K562 (cell line): ENCODE measurements around the gene UPF1. TPM values are rescaled to one million over a fixed set of nuclear protein-coding genes. Genes with fewer than 3 reads are reported as not detected.

Experiments
- ARHGAP35 ChIP-seq: fragments of 450-650 bp; IDR thresholded peaks from 2 replicates; pipeline ENCODE4 v1.6.1; 2018; ENCODE audit not compliant: partially characterized antibody
- ERF ChIP-seq: fragments of 450-650 bp; formaldehyde crosslinking; IDR thresholded peaks from 2 replicates; pipeline ENCODE4 v1.4.0; 2020; ENCODE audit warnings: mild to moderate bottlenecking, mixed read lengths
- FOXM1 ChIP-seq, 2 experiments: fragments of 450-650 bp in 1 of 2; sonication (generic) in 1 of 2; formaldehyde crosslinking in 1 of 2; IDR thresholded peaks; 2 replicates each; pipeline versions ENCODE4 v1.6.1 to v1.9.0; 2017 to 2022; ENCODE audit warnings: low read depth in 2 of 2, mild to moderate bottlenecking in 2 of 2, missing genetic modification reagents in 1 of 2, moderate library complexity in 1 of 2
- GTF2E2 ChIP-seq: fragments of 200-800 bp; sonication (Bioruptor generic); IDR thresholded peaks from 2 replicates; pipeline ENCODE4 v1.6.1; 2016; ENCODE audit warnings: missing genetic modification characterization, missing compliant biosample characterization
- HMGN3 ChIP-seq: IDR thresholded peaks from 2 replicates; pipeline ENCODE4 v1.6.1; 2011; ENCODE audit warnings: borderline replicate concordance, low read depth, mild to moderate bottlenecking, mixed read lengths, low read length; ENCODE audit not compliant: insufficient read length; ENCODE audit errors: extremely low read depth
- HNRNPL ChIP-seq: fragments of 200-400 bp; formaldehyde crosslinking; IDR thresholded peaks from 2 replicates; pipeline ENCODE4 v1.6.1; 2017; ENCODE audit warnings: low read depth, mild to moderate bottlenecking, low read length
- HNRNPUL1 ChIP-seq: fragments of 200-400 bp; formaldehyde crosslinking; IDR thresholded peaks from 2 replicates; pipeline ENCODE4 v1.6.1; 2017; ENCODE audit warnings: low read length
- HSF4 ChIP-seq: fragments of 250-450 bp; sonication (Bioruptor Pico); IDR thresholded peaks from 2 replicates; pipeline ENCODE4 v2.1.2; 2022; ENCODE audit warnings: mild to moderate bottlenecking, moderate library complexity, borderline replicate concordance
- MCM3 ChIP-seq: fragments of 450-650 bp; IDR thresholded peaks from 2 replicates; pipeline ENCODE4 v1.6.1; 2016
- MIER1 ChIP-seq: fragments of 450-650 bp; IDR thresholded peaks from 2 replicates; pipeline ENCODE4 v1.6.1; 2016; ENCODE audit warnings: antibody characterized with exemption, mild to moderate bottlenecking, low read depth
- MTA2 ChIP-seq: fragments of 450-650 bp; IDR thresholded peaks from 2 replicates; pipeline ENCODE4 v1.6.1; 2016; ENCODE audit warnings: low read depth
- SIN3A ChIP-seq, 2 experiments: fragments of 150-350 bp in 1 of 2; IDR thresholded peaks; 2 replicates each; pipeline ENCODE4 v1.6.1; 2011 to 2016; ENCODE audit warnings: borderline replicate concordance in 2 of 2, low read depth in 2 of 2, low read length in 2 of 2, mild to moderate bottlenecking in 2 of 2, moderate library complexity in 2 of 2; ENCODE audit not compliant: control insufficient read depth in 1 of 2
- SMARCA5 ChIP-seq: fragments of 450-650 bp; IDR thresholded peaks from 2 replicates; pipeline ENCODE4 v1.6.1; 2016
- TARDBP ChIP-seq: fragments of 450-650 bp; IDR thresholded peaks from 2 replicates; pipeline ENCODE4 v1.6.1; 2016
- TRIM28 ChIP-seq: fragments of 450-650 bp; IDR thresholded peaks from 2 replicates; pipeline ENCODE4 v1.6.1; 2017
- WHSC1 ChIP-seq: IDR thresholded peaks from one replicate; pipeline ENCODE4 v1.6.1; 2012; ENCODE audit warnings: low read length, control low read depth, inconsistent platforms
- ZBTB1 ChIP-seq: sonication (generic); formaldehyde crosslinking; IDR thresholded peaks from 2 replicates; pipeline ENCODE4 v1.8.1; 2023; ENCODE audit warnings: missing genetic modification reagents, low read depth, mild to moderate bottlenecking, borderline replicate concordance
- ZBTB7A ChIP-seq: IDR thresholded peaks from 2 replicates; pipeline ENCODE4 v1.6.1; 2011; ENCODE audit warnings: low read depth, mild to moderate bottlenecking, low read length, moderate library complexity, borderline replicate concordance; ENCODE audit not compliant: control insufficient read depth
- ZFPM2 ChIP-seq: fragments of 250-450 bp; sonication (Bioruptor Pico); IDR thresholded peaks from 2 replicates; pipeline ENCODE4 v1.5.1; 2022; ENCODE audit warnings: mild to moderate bottlenecking
- ZKSCAN8 ChIP-seq: fragments of 200-800 bp; sonication (Bioruptor generic); IDR thresholded peaks from 2 replicates; pipeline ENCODE4 v1.6.1; 2016; ENCODE audit warnings: missing genetic modification characterization, missing compliant biosample characterization
- ZNF12 ChIP-seq: sonication (generic); formaldehyde crosslinking; IDR thresholded peaks from 2 replicates; pipeline ENCODE4 v1.4.0; 2020; ENCODE audit warnings: mild to moderate bottlenecking, missing genetic modification reagents
- ZNF253 ChIP-seq: fragments of 250-450 bp; sonication (Bioruptor Pico); conservative IDR thresholded peaks from 2 replicates; pipeline ENCODE4 v1.6.1; 2021; ENCODE audit warnings: mild to moderate bottlenecking
- ZNF311 ChIP-seq: fragments of 250-450 bp; sonication (Bioruptor Pico); IDR thresholded peaks from 2 replicates; pipeline ENCODE4 v1.4.0; 2020; ENCODE audit warnings: mild to moderate bottlenecking, moderate library complexity
- ZNF444 ChIP-seq: fragments of 250-450 bp; sonication (Bioruptor Pico); IDR thresholded peaks from 2 replicates; pipeline ENCODE4 v1.4.0; 2020; ENCODE audit warnings: mild to moderate bottlenecking, moderate library complexity
- ZNF785 ChIP-seq: fragments of 250-450 bp; sonication (Bioruptor Pico); IDR thresholded peaks from 2 replicates; pipeline ENCODE4 v1.4.0; 2020; ENCODE audit warnings: mild to moderate bottlenecking
- ZNF830 ChIP-seq: fragments of 250-450 bp; sonication (Bioruptor Pico); IDR thresholded peaks from 2 replicates; pipeline ENCODE4 v1.5.0; 2021; ENCODE audit warnings: mild to moderate bottlenecking
- polyA plus RNA-seq, 8 experiments: library from polyadenylated mRNA; depleted of rRNA in 4 of 8; stranded (reverse) in 5 of 8; unstranded in 3 of 8; fragments of >200 nt; fragmentation: Nextera tagmentation in 2 of 8; fragmentation: Illumina TruSeq in 1 of 8; extraction: Ambion mirVana in 2 of 8; extraction: Trizol in 1 of 8; gene quantifications; 2 replicates each; pipeline versions ENCODE4 v1.2.1 to v1.2.3, GENCODE V29; 2011 to 2014; ENCODE audit warnings: inconsistent platforms in 1 of 8, missing spikeins in 1 of 8
- total RNA-seq, 7 experiments: library from RNA; depleted of rRNA in 6 of 7; stranded (reverse); fragments of >200 nt in 6 of 7; fragmentation: Illumina TruSeq in 2 of 7; extraction: Trizol in 2 of 7; gene quantifications; 2 replicates each; pipeline versions ENCODE4 v1.2.1 to v1.2.3, GENCODE V29; 2011 to 2021; ENCODE audit warnings: low replicate concordance in 1 of 7
- TF ChIP-seq, protein P1 (sequence below): fragments of 450-650 bp; formaldehyde crosslinking; IDR thresholded peaks from 2 replicates; pipeline ENCODE4 v1.4.0; 2020; ENCODE audit warnings: mild to moderate bottlenecking, mixed read lengths
- TF ChIP-seq, protein P2 (sequence below), 2 experiments: fragments of 200-800 bp in 1 of 2; sonication (Bioruptor generic) in 1 of 2; sonication (generic) in 1 of 2; formaldehyde crosslinking in 1 of 2; IDR thresholded peaks in 1 of 2; conservative IDR thresholded peaks in 1 of 2; 2 replicates each; pipeline versions ENCODE4 v1.5.0 to v1.6.1; 2016 to 2020; ENCODE audit warnings: missing compliant biosample characterization in 1 of 2, missing genetic modification characterization in 1 of 2, missing genetic modification reagents in 1 of 2

The UPF1 gene
- total and polyA plus RNA-seq, 9 of the 15 experiments (the other 6 are each of a cell fraction or from before 2014, with no cell fraction given): 0.34 to 103 (median 27.9) TPM

GRCh38 chr19:18831524-18832305, at the start of gene UPF1 (continued):
- TF ChIP-seq ZNF253 (CRISPR knock-in tag): no peak
- TF ChIP-seq, protein P1, sequence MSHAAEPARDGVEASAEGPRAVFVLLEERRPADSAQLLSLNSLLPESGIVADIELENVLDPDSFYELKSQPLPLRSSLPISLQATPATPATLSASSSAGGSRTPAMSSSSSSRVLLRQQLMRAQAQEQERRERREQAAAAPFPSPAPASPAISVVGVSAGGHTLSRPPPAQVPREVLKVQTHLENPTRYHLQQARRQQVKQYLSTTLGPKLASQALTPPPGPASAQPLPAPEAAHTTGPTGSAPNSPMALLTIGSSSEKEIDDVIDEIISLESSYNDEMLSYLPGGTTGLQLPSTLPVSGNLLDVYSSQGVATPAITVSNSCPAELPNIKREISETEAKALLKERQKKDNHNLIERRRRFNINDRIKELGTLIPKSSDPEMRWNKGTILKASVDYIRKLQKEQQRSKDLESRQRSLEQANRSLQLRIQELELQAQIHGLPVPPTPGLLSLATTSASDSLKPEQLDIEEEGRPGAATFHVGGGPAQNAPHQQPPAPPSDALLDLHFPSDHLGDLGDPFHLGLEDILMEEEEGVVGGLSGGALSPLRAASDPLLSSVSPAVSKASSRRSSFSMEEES (CRISPR knock-in tag): no peak
- TF ChIP-seq ZKSCAN8 (CRISPR knock-in tag): no peak
- no peak for TF ChIP-seq MTA2
- no peak for TF ChIP-seq ZNF444 (CRISPR knock-in tag)
- peak; percentile 67; the same call in 1 of the 2 replicates for TF ChIP-seq ERF
- peak; percentile 75 for TF ChIP-seq HMGN3
- TF ChIP-seq ZNF785 (CRISPR knock-in tag): no peak
- TF ChIP-seq ZNF830 (CRISPR knock-in tag): no peak
- TF ChIP-seq SIN3A (IDR thresholded peaks at IDR 0.05; ENCODE audit: borderline replicate concordance in 2 of 2, control insufficient read depth in 1 of 2, low read depth in 2 of 2, low read length in 2 of 2): peak in 1 of 2 experiments; percentile 62; a peak in 1 of 4 replicates
- no peak for TF ChIP-seq HNRNPUL1
- TF ChIP-seq SMARCA5: no peak
- no peak for TF ChIP-seq MCM3
- no peak for TF ChIP-seq HSF4 (CRISPR knock-in tag)
- no peak for TF ChIP-seq WHSC1
- peak; percentile 70; the same call in 1 of the 2 replicates for TF ChIP-seq ZBTB7A
- peak; percentile 43; the same call in 1 of the 2 replicates for TF ChIP-seq HNRNPL
- TF ChIP-seq ZFPM2 (CRISPR knock-in tag): no peak
- peak; percentile 67 for TF ChIP-seq ZNF12
- TF ChIP-seq TARDBP: 0 out of 2 replicates have a peak, but pooled peaks have one; percentile 17
- no peak for TF ChIP-seq TRIM28
- no peak for TF ChIP-seq FOXM1 (IDR thresholded peaks at IDR 0.05; ENCODE audit: low read depth)
- TF ChIP-seq FOXM1 (CRISPR knock-in tag; IDR thresholded peaks at IDR 0.05; ENCODE audit: low read depth): peak; percentile 56; the same call in 1 of the 2 replicates
- TF ChIP-seq ZBTB1 (CRISPR knock-in tag): peak; percentile 65; the same call in 1 of the 2 replicates
- no peak for TF ChIP-seq GTF2E2 (tag)
- no peak for TF ChIP-seq ARHGAP35
- no peak for TF ChIP-seq MIER1
- TF ChIP-seq, protein P2, sequence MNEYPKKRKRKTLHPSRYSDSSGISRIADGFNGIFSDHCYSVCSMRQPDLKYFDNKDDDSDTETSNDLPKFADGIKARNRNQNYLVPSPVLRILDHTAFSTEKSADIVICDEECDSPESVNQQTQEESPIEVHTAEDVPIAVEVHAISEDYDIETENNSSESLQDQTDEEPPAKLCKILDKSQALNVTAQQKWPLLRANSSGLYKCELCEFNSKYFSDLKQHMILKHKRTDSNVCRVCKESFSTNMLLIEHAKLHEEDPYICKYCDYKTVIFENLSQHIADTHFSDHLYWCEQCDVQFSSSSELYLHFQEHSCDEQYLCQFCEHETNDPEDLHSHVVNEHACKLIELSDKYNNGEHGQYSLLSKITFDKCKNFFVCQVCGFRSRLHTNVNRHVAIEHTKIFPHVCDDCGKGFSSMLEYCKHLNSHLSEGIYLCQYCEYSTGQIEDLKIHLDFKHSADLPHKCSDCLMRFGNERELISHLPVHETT (CRISPR knock-in tag; conservative IDR thresholded peaks at IDR 0.05 in 1 of 2, IDR thresholded peaks at IDR 0.05 in 1 of 2): peak in 1 of 2 experiments; percentile 76; a peak in 1 of 4 replicates
- TF ChIP-seq ZNF311 (CRISPR knock-in tag): no peak
